ENCODE data around the gene PPP1R3F.

PPP1R3F gene

GRCh38 chrX:49266523-49267445 lies 2.8 kb upstream of the PPP1R3F start:
- Histone ChIP-seq H3K27ac (ENCODE audit: low read length) (no peak overlapping the region), H3K79me2 (ENCODE audit: low read length) (peaks cover 10% of the 10 kb centered on the region), H3K4me2 (ENCODE audit: low read depth, low read length) (no peak overlapping the region), H3K9me2 (replicated peaks; ENCODE audit: insufficient read depth, low read length) (no peaks in the 10 kb centered on the region), H3K9ac (ENCODE audit: low read length) (no peak overlapping the region), H3K36me3 (replicated peaks; ENCODE audit: insufficient read depth, low read length) (no peaks in the 10 kb centered on the region), H2AFZ (ENCODE audit: low read length) (no peak overlapping the region), H4K20me1 (ENCODE audit: insufficient read depth, low read length) (no peaks in the 10 kb centered on the region), H3K9me3 (replicated peaks; ENCODE audit: insufficient read depth, low read length) (no peaks in the 10 kb centered on the region), H3K27me3 (replicated peaks; ENCODE audit: insufficient read depth, low read length) (no peaks in the 10 kb centered on the region), H3K4me1 (ENCODE audit: low read length) (peaks cover 5% of the 10 kb centered on the region; the same call in 1 of the 2 replicates), H3F3A (ENCODE audit: insufficient read depth, low read length) (no peaks in the 10 kb centered on the region), H3K4me3 (ENCODE audit: low read length) (no peak overlapping the region)
- no peak for DNase-seq
- no peak for TF ChIP-seq CTCF (IDR thresholded peaks at IDR 0.05; ENCODE audit: low read length)
- no peak for TF ChIP-seq EZH2phosphoT487 (IDR thresholded peaks at IDR 0.05; ENCODE audit: low read length)
- no peak for TF ChIP-seq EZH2 (optimal IDR thresholded peaks at IDR 0.05; ENCODE audit: low read depth, low read length)

- no peaks in the 10 kb centered on the region for H3F3A ChIP-seq (ENCODE audit: insufficient read depth, low read length)
- H3K4me2 ChIP-seq (ENCODE audit: low read depth, low read length), result peak overlapping the region; percentile 78
- H3K9me3 ChIP-seq (replicated peaks; ENCODE audit: insufficient read depth, low read length), result no peaks in the 10 kb centered on the region
- no peaks in the 10 kb centered on the region for H4K20me1 ChIP-seq (ENCODE audit: insufficient read depth, low read length)
- TF ChIP-seq EZH2phosphoT487 (IDR thresholded peaks at IDR 0.05; ENCODE audit: low read length), result no peak
- TF ChIP-seq EZH2 (optimal IDR thresholded peaks at IDR 0.05; ENCODE audit: low read depth, low read length), result no peak
- no peak for TF ChIP-seq CTCF (IDR thresholded peaks at IDR 0.05; ENCODE audit: low read length)
- no peaks in the 10 kb centered on the region for H3K27me3 ChIP-seq (replicated peaks; ENCODE audit: insufficient read depth, low read length)
- H3K9me2 ChIP-seq (replicated peaks; ENCODE audit: insufficient read depth, low read length), result no peaks in the 10 kb centered on the region
- H3K27ac ChIP-seq (ENCODE audit: low read length), result peak overlapping the region; percentile 57; the same call in 1 of the 2 replicates
- DNase-seq, result no peak
- peaks cover 12% of the 10 kb centered on the region for H3K79me2 ChIP-seq (ENCODE audit: low read length)
- peak overlapping the region; percentile 72 for H3K4me3 ChIP-seq (ENCODE audit: low read length)
- peaks cover 5% of the 10 kb centered on the region; the same call in 1 of the 2 replicates for H3K4me1 ChIP-seq (ENCODE audit: low read length)
- peak overlapping the region; percentile 77 for H2AFZ ChIP-seq (ENCODE audit: low read length)
- no peaks in the 10 kb centered on the region for H3K36me3 ChIP-seq (replicated peaks; ENCODE audit: insufficient read depth, low read length)
- H3K9ac ChIP-seq (ENCODE audit: low read length), result peak overlapping the region; percentile 67
Observed at GRCh38 chrX:49268702-49269009, 937 bp upstream of the PPP1R3F start.

- Histone ChIP-seq H3K4me3 (ENCODE audit: low read length) (peak overlapping the region; percentile 72), H3K9ac (ENCODE audit: low read length) (peak overlapping the region; percentile 89), H3K27me3 (replicated peaks; ENCODE audit: insufficient read depth, low read length) (no peaks in the 10 kb centered on the region), H2AFZ (ENCODE audit: low read length) (peak overlapping the region; percentile 80; the same call in 1 of the 2 replicates), H3K4me1 (ENCODE audit: low read length) (peaks cover 5% of the 10 kb centered on the region; the same call in 1 of the 2 replicates), H3K36me3 (replicated peaks; ENCODE audit: insufficient read depth, low read length) (no peaks in the 10 kb centered on the region), H3K79me2 (ENCODE audit: low read length) (peaks cover 12% of the 10 kb centered on the region), H4K20me1 (ENCODE audit: insufficient read depth, low read length) (no peaks in the 10 kb centered on the region), H3F3A (ENCODE audit: insufficient read depth, low read length) (no peaks in the 10 kb centered on the region), H3K27ac (ENCODE audit: low read length) (peak overlapping the region; percentile 87), H3K9me3 (replicated peaks; ENCODE audit: insufficient read depth, low read length) (no peaks in the 10 kb centered on the region), H3K4me2 (ENCODE audit: low read depth, low read length) (peak overlapping the region; percentile 78; the same call in 1 of the 2 replicates), H3K9me2 (replicated peaks; ENCODE audit: insufficient read depth, low read length) (no peaks in the 10 kb centered on the region)
- TF ChIP-seq EZH2phosphoT487 (IDR thresholded peaks at IDR 0.05; ENCODE audit: low read length) (no peak), EZH2 (optimal IDR thresholded peaks at IDR 0.05; ENCODE audit: low read depth, low read length) (no peak), CTCF (IDR thresholded peaks at IDR 0.05; ENCODE audit: low read length) (no peak)
- DNase-seq, result peak; percentile 95
Observed at GRCh38 chrX:49269010-49269766, 405 bp upstream of the PPP1R3F start.
